Mammary epithelial cell (primary cell): Measurements from ENCODE around the gene GPR4.

Source experiments
- EZH2 ChIP-seq: IDR thresholded peaks from 2 replicates; pipeline ENCODE4 v1.6.1; 2012; ENCODE audit warnings: low read length, inconsistent platforms, borderline replicate concordance
- TF ChIP-seq, protein P1 (sequence below), 2 donors: IDR thresholded peaks in 1 of 2; conservative IDR thresholded peaks in 1 of 2; 2 replicates each; pipeline ENCODE4 v1.5.1; 2011 to 2012; ENCODE audit warnings: inconsistent platforms in 2 of 2, low read length in 2 of 2, mild to moderate bottlenecking in 2 of 2, control low read depth in 1 of 2, low read depth in 1 of 2; ENCODE audit not compliant: insufficient read depth in 1 of 2; ENCODE audit errors: extremely low read depth in 1 of 2

DNA sequence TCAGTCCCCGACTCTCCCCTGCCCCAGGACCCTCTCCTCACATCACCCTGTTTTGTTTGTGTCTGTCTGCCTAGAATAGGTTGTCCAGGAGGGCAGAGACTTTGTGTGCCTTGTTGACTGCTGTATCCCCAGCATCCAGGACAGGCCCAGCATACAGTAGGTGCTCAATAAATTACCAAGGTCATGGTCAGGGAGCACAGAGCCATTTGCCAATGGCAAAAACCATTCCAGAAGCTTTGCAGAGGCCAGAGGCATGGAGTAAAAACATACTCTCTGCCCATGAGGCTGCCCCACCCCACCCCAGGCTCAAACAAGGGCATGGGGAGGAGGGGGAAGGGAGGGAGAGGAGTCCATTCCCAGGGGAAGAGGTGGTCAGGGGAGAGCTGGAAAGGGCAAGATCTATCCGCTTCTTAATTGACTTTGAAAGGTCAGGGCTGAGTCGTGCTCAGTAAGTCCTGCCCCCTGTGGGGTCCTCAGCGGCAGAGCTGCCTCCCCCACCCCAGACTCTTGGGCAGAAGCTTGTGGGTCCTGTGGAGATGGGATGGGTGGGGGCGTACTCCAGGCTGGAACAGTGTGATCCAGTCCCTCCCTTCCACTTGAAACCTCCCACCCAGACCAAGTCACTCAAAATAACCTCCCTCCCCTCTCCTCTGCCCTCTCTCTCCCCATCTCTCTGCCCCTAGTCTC lies 4.4 kb downstream of the GPR4 start:
- TF ChIP-seq, protein P1, sequence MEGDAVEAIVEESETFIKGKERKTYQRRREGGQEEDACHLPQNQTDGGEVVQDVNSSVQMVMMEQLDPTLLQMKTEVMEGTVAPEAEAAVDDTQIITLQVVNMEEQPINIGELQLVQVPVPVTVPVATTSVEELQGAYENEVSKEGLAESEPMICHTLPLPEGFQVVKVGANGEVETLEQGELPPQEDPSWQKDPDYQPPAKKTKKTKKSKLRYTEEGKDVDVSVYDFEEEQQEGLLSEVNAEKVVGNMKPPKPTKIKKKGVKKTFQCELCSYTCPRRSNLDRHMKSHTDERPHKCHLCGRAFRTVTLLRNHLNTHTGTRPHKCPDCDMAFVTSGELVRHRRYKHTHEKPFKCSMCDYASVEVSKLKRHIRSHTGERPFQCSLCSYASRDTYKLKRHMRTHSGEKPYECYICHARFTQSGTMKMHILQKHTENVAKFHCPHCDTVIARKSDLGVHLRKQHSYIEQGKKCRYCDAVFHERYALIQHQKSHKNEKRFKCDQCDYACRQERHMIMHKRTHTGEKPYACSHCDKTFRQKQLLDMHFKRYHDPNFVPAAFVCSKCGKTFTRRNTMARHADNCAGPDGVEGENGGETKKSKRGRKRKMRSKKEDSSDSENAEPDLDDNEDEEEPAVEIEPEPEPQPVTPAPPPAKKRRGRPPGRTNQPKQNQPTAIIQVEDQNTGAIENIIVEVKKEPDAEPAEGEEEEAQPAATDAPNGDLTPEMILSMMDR (conservative IDR thresholded peaks at IDR 0.05 in 1 of 2, IDR thresholded peaks at IDR 0.05 in 1 of 2; ENCODE audit: extremely low read depth in 1 of 2, insufficient read depth in 1 of 2, low read depth in 1 of 2, low read length in 2 of 2) = no peak
- no peak for TF ChIP-seq EZH2
